Gastrocnemius medialis (tissue), 4 donors: Measurements from ENCODE around the gene GSK3A. TPM values are rescaled to one million over a fixed set of nuclear protein-coding genes. Genes with fewer than 3 reads are reported as not detected.

Experiments
- ATAC-seq, 2 donors: fragments of 150-250 bp; one replicate each; pipeline ENCODE4 v1.9.1; 2016
- DNase-seq, 2 donors: peaks; one replicate each; pipeline ENCODE4 v3.0.0-alpha.2; 2019
- H3K27ac ChIP-seq, 4 donors: fragments of 200-600 bp; sonication (generic); 1 replicate in 1 of 4; 2 replicates in 3 of 4; pipeline ENCODE4 v1.5.1; 2016 to 2018; ENCODE audit warnings: mild to moderate bottlenecking in 2 of 4, moderate library complexity in 1 of 4
- H3K27me3 ChIP-seq, 3 donors: fragments of 200-600 bp; sonication (generic) in 2 of 3; 1 replicate in 1 of 3; 2 replicates in 2 of 3; pipeline versions ENCODE4 v1.5.1 to v1.6.0; 2016 to 2019; ENCODE audit warnings: mild to moderate bottlenecking in 1 of 3, moderate library complexity in 1 of 3
- H3K36me3 ChIP-seq, 2 donors: fragments of 200-600 bp; sonication (generic) in 1 of 2; one replicate each; pipeline ENCODE4 v1.5.1; 2017 to 2018
- H3K4me1 ChIP-seq, 2 donors: fragments of 200-600 bp; sonication (generic) in 1 of 2; one replicate each; pipeline ENCODE4 v1.5.1; 2016 to 2017; ENCODE audit warnings: mild to moderate bottlenecking in 2 of 2
- H3K4me3 ChIP-seq, 4 donors: fragments of 200-600 bp; sonication (generic) in 3 of 4; 1 replicate in 1 of 4; 2 replicates in 3 of 4; pipeline ENCODE4 v1.5.1; 2016 to 2019; ENCODE audit warnings: mild to moderate bottlenecking in 2 of 4
- H3K9me3 ChIP-seq, 3 donors: fragments of 200-600 bp; sonication (generic) in 2 of 3; 1 replicate in 1 of 3; 2 replicates in 2 of 3; pipeline ENCODE4 v1.5.1; 2016 to 2019
- POLR2A ChIP-seq, 2 donors: fragments of 450-650 bp; IDR thresholded peaks; one replicate each; pipeline ENCODE4 v1.6.1; 2017; ENCODE audit warnings: antibody characterized with exemption in 2 of 2, mild to moderate bottlenecking in 2 of 2, moderate library complexity in 2 of 2
- in situ Hi-C, 4 donors: fragments of 200-750 bp; cut with MboI; loops; one replicate each; pipeline versions ENCODE4 v1.15.0 to v1.8.0; 2017; ENCODE audit warnings: low sequenced_read_pairs in 4 of 4
- intact Hi-C: fragments of 100-400 bp; cut with DNase I; formaldehyde crosslinking; loops from one replicate; pipeline ENCODE4 v1.15.1; 2023; ENCODE audit warnings: low total_unique reads
- total RNA-seq, 4 donors: library from RNA; depleted of rRNA; stranded (reverse); fragments of >200 nt; gene quantifications; one replicate each; pipeline versions ENCODE4 v1.1.0 to v1.2.3, GENCODE V29; 2016
- TF ChIP-seq, protein P1 (sequence below), 5 experiments: fragments of 450-650 bp in 3 of 5; fragments of 200-600 bp in 2 of 5; sonication (generic) in 2 of 5; IDR thresholded peaks in 4 of 5; conservative IDR thresholded peaks in 1 of 5; 1 replicate in 4 of 5; 2 replicates in 1 of 5; pipeline ENCODE4 v1.5.1; 2016 to 2019; ENCODE audit warnings: antibody characterized with exemption in 5 of 5, mild to moderate bottlenecking in 3 of 5, moderate library complexity in 3 of 5

The GSK3A gene
- total RNA-seq, 4 donors from 2014 or later, result 24.2 to 48.0 (median 40.1) TPM

DNA sequence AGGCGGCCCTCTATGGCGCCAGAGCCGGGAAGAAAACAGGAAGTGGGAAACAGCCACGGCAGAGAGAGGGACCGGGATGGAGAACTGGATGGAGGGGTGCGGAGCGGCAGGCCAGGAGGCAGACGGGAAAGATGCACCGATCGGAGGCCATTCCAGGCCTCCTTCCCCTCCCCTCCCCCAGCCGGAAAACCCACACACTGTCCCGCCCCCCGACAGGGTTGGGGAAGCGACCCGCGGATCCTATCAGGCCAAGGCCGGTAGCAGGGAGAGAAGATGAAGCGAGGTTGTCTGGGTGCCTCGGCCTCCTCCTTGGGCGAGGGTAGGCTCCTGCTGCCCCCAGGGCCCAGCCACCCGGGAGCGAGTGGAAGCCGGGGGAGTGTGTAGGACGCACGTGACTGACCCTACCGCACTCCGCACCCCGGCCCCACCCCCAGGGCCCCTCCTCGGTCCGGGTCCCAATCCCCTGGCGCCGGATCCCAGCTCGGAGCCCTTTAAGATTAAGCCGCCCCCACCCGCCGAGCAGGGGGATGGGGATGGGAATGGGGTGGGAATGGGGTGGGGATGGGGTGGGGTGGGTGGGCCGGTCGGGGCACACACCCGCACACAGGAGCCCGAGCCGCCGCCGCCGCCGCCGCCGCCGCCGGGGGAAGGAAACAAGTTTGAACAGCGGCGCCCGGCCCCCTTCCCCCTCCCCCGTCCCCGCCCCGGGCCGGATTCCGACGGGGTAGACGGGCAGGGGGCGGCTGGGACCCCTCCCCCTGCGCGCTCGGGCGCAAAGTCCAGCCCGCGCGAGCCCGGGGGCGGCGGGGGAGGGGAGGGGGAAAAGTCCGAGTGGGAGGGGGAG lies 11.1 kb upstream of the GSK3A start:
- in situ Hi-C loops, result no loop called here
- intact Hi-C loops, result loop anchor here (2.0 kb wide), 1 partner anchor 71 kb away; the partner anchor contains the start of gene MEGF8

DNA sequence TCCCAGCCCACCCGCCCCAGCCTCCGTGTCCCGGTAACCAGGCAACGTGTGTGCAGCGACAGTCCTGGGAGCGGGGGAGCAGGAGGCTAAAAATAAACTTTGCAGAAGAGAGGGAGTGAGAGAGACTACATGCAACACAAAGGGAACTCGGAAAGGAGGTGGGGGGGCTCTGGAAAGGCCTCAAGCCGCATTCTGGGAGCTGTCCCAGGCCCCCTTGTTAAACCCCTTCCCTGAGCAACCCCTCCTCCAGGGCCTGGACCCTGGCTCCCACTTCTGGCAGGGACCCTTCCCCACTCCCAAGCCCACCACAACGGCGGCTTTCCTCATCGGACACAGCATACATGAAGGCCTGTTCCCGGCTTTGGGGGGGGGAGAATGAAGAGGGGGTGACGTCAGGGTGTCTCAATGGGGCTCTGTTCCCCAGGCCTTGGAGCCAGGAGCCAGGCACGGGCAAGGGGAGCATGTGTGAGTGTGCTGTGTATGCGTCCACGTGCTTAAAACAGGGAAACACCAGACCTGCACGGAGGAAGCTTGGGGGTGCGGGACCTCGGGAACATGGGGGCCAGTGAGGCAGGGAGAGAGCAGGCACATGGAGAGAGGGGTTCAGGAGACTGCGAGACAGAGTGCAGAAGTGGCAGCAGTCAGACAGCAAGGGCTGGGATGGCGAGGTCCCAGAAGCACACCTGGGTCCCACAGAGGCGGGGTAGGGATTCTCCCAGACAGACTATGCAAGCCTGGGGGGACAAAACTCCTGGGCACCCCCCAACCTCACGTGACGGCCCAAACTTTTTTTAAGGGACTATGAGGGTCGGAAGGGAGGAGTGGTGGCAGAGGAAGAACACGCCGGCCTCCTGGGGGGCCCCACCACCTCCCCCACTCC lies 10.2 kb upstream of the GSK3A start:
- Histone ChIP-seq H3K4me1 (peaks cover 30 to 31% of the 10 kb centered on the region in 2 donors), H3K4me3 (peak overlapping the region; percentile 60 to 90 (median 76)), H3K9me3 (no peaks in the 10 kb centered on the region), H3K27ac (peak overlapping the region; percentile 91 to 94 (median 92)), H3K27me3 (peaks cover 19 to 40% (median 37%) of the 10 kb centered on the region in 3 donors), H3K36me3 (no peaks in the 10 kb centered on the region)
- TF ChIP-seq, protein P1, sequence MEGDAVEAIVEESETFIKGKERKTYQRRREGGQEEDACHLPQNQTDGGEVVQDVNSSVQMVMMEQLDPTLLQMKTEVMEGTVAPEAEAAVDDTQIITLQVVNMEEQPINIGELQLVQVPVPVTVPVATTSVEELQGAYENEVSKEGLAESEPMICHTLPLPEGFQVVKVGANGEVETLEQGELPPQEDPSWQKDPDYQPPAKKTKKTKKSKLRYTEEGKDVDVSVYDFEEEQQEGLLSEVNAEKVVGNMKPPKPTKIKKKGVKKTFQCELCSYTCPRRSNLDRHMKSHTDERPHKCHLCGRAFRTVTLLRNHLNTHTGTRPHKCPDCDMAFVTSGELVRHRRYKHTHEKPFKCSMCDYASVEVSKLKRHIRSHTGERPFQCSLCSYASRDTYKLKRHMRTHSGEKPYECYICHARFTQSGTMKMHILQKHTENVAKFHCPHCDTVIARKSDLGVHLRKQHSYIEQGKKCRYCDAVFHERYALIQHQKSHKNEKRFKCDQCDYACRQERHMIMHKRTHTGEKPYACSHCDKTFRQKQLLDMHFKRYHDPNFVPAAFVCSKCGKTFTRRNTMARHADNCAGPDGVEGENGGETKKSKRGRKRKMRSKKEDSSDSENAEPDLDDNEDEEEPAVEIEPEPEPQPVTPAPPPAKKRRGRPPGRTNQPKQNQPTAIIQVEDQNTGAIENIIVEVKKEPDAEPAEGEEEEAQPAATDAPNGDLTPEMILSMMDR (IDR thresholded peaks at IDR 0.05 in 4 of 5, conservative IDR thresholded peaks at IDR 0.05 in 1 of 5), result no peak
- TF ChIP-seq POLR2A (IDR thresholded peaks at IDR 0.05), result peak; percentile 2 to 8
- intact Hi-C loops, result loop anchor here (2.0 kb wide), 1 partner anchor 72 kb away; the partner anchor contains the start of gene MEGF8
- ATAC-seq (no peak), DNase-seq (peak in 1 of 2 donors; percentile 33)
- in situ Hi-C loops, result no loop called here

More for the DNA sequence above, 11.1 kb upstream of the GSK3A start:
- Histone ChIP-seq H3K9me3 (no peaks in the 10 kb centered on the region), H3K36me3 (no peaks in the 10 kb centered on the region), H3K4me3 (peak overlapping the region; percentile 60 to 90 (median 76)), H3K4me1 (peaks cover 30 to 31% of the 10 kb centered on the region in 2 donors), H3K27me3 (peaks cover 21 to 40% (median 37%) of the 10 kb centered on the region in 3 donors), H3K27ac (peak overlapping the region; percentile 91 to 94 (median 92))
- DNase-seq (peak in 1 of 2 donors; percentile 45), ATAC-seq (peak; percentile 11 to 24)
- no peak for TF ChIP-seq POLR2A (IDR thresholded peaks at IDR 0.05)
- TF ChIP-seq, protein P1 (IDR thresholded peaks at IDR 0.05 in 4 of 5, conservative IDR thresholded peaks at IDR 0.05 in 1 of 5), result no peak

DNA sequence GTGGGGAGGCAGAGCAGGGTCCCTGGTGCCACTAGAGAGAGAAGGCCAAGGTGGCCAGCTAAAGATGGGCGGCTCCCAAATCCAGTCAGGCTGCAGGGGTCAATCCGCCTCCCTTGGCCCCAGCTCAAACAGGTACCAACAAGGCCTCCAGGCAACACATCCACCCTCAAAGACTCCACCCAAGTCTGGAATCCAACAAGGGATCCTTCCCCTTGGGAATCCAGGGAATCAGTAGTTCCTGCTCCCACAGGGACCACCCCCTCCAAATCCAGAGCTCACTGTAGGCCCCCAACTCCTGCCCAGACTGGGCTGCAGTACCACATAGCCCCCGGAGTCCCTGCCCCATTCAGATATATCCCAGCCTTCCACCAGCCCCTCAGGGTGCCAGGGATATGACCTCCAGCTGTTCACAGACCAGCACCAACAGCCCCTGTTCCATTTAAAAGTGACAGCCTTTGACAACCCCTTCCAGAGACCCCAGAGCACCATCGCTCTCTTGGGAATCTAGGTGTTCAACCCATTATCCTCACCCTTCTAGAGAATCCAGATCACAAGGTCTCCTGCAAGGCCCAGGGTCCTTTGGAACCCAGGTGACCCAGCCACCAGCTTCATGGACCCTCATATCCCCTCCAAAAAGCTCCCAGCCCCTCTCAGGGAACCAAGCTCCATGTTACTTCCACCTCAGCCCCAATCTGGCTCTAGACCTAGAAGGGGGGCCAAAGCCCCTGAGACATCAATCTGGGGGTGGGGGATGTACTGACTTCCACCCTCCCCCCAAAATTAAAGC lies 9.4 kb upstream of the GSK3A start:
- intact Hi-C loops (loop anchor here (2.0 kb wide), 1 partner anchor 73 kb away; the partner anchor contains the start of gene MEGF8), in situ Hi-C loops (no loop called here)
- DNase-seq, result no peak
- H3K27me3 ChIP-seq, result peaks cover 14 to 34% (median 34%) of the 10 kb centered on the region in 3 donors
- H3K4me3 ChIP-seq, result peak overlapping the region; percentile 60 to 90 (median 76)
- no peaks in the 10 kb centered on the region for H3K36me3 ChIP-seq
- H3K27ac ChIP-seq, result peak overlapping the region; percentile 91 to 94 (median 92)
- no peak for TF ChIP-seq POLR2A (IDR thresholded peaks at IDR 0.05)
- TF ChIP-seq, protein P1 (IDR thresholded peaks at IDR 0.05 in 4 of 5, conservative IDR thresholded peaks at IDR 0.05 in 1 of 5), result no peak
- ATAC-seq, result no peak
- peaks cover 26 to 31% of the 10 kb centered on the region in 2 donors for H3K4me1 ChIP-seq
- H3K9me3 ChIP-seq, result no peaks in the 10 kb centered on the region
